Measurements from ENCODE around the gene TMTC4.

Gene TMTC4

DNA sequence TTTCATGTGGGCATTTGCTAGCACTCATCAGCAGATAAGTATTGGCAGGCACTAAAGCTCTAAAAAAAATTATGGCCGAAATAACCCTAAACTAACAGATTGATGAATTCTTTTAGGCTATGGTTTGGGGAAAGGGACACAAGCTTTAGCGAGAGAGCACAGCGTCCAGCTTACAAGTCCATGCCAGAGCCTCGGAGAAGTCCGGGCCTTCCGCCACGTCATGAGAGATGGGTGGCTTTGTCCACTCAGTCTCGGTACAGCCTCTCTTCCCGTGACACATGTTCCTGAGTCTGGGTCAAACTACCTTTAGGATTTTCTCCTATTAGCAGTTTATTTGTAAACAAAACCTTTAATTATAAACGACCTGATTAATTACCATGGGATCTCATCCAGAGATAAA, 27.7 kb downstream of the TMTC4 start:
- H3K27me3 ChIP-seq (ENCODE audit: control insufficient read depth in 1 of 2, insufficient read depth in 2 of 2, low read length in 2 of 2): no peaks in the 10 kb centered on the region
- no peak overlapping the region for H3K27ac ChIP-seq (ENCODE audit: low read length)
- H3K9ac ChIP-seq (ENCODE audit: low read length in 2 of 2): no peak overlapping the region
- H3K4me1 ChIP-seq (ENCODE audit: control insufficient read depth, insufficient read depth, low read length): peaks cover 2% of the 10 kb centered on the region
- peaks cover 5 to 10% of the 10 kb centered on the region in 2 donors for H3K36me3 ChIP-seq (ENCODE audit: control insufficient read depth in 2 of 2, insufficient read depth in 2 of 2, low read length in 2 of 2)
- no peaks in the 10 kb centered on the region for H3K9me3 ChIP-seq (ENCODE audit: control insufficient read depth in 2 of 2, low read length in 2 of 2)
- H3K4me3 ChIP-seq (ENCODE audit: low read length in 2 of 2): no peak overlapping the region

DNA sequence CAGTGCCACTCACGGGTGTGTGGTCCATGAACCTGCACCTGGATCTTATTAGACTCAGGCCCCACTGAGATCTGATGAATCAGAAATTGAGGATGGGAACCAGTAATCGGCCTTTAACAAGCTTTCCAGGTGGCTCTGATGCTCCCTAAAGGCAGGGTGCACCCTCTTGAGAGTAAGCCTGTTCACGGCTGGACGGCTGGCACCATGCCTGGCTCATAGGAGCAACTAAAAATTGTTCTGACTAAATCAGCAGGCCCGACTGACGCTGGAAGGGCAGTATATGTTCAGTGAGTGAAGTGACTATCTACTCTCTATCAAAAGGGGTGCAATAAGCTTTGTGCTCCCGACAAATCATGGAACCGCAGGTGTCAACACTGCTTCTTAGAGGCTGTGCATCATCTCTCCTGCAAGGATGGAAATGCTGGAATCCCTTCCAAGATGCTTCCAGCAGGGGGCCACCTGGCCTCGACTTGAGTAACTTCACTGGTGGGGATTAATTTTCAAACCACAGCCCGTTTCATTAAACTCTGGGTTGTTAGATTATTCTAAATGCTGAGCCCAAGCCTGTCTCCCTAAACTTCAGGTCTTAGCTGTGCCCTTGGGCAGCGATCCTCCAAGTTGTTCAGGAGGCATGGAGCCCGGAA, 28.4 kb downstream of the TMTC4 start:
- Histone ChIP-seq H3K36me3 (ENCODE audit: control insufficient read depth in 2 of 2, insufficient read depth in 2 of 2, low read length in 2 of 2) (peaks cover 5 to 12% of the 10 kb centered on the region in 2 donors), H3K27ac (ENCODE audit: low read length) (no peak overlapping the region), H3K27me3 (ENCODE audit: control insufficient read depth in 1 of 2, insufficient read depth in 2 of 2, low read length in 2 of 2) (no peaks in the 10 kb centered on the region), H3K4me3 (ENCODE audit: low read length in 2 of 2) (no peak overlapping the region), H3K9me3 (ENCODE audit: control insufficient read depth in 2 of 2, low read length in 2 of 2) (no peaks in the 10 kb centered on the region), H3K4me1 (ENCODE audit: control insufficient read depth, insufficient read depth, low read length) (peaks cover 2% of the 10 kb centered on the region), H3K9ac (ENCODE audit: low read length in 2 of 2) (no peak overlapping the region)

DNA sequence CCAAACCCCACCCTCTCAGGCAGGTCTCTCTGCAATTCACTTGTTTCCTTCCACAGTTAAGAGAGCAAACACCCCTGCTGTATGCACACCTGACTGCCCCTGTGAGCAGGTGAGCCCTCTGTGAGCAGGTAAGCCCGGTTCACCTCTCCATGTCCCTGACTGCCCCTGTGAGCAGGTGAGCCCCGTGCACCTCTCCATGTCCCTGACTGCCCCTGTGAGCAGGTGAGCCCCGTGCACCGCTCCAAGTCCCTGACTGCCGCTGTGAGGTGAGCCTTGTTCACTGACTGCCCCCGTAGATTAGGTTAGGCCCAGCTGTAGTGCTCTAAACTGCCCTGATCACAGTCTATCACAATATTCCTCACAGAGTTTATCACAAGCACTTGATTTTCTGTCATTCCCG, 29.2 kb downstream of the TMTC4 start:
- H3K9ac ChIP-seq (ENCODE audit: low read length in 2 of 2): no peak overlapping the region
- no peak overlapping the region for H3K27ac ChIP-seq (ENCODE audit: low read length)
- H3K36me3 ChIP-seq (ENCODE audit: control insufficient read depth in 2 of 2, insufficient read depth in 2 of 2, low read length in 2 of 2): peaks cover 5 to 11% of the 10 kb centered on the region in 2 donors
- H3K9me3 ChIP-seq (ENCODE audit: control insufficient read depth in 2 of 2, low read length in 2 of 2): no peaks in the 10 kb centered on the region
- H3K4me3 ChIP-seq (ENCODE audit: low read length in 2 of 2): no peak overlapping the region
- H3K4me1 ChIP-seq (ENCODE audit: control insufficient read depth, insufficient read depth, low read length): peaks cover 2% of the 10 kb centered on the region
- H3K27me3 ChIP-seq (ENCODE audit: control insufficient read depth in 1 of 2, insufficient read depth in 2 of 2, low read length in 2 of 2): no peaks in the 10 kb centered on the region

DNA sequence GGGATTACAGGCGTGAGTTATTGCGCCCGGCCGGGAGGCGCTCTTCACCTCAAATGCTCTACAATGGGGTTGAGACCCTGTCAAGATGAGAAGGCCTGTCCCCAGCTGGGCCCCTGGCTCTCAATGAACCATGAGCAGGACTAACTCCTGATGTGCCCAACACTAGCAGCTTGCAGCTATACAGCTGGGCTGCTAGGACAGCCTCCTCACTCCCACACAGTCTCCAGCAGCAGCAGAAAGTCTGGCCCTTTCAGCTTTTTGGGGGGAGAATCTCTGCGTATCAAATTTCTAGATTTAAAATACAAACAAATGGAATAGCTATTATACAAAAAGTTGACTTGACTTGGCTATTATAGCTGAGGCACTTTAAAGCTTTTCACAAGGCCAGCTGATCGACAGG, 30.2 kb downstream of the TMTC4 start:
- Histone ChIP-seq H3K36me3 (ENCODE audit: control insufficient read depth in 2 of 2, insufficient read depth in 2 of 2, low read length in 2 of 2) (peaks cover 5 to 9% of the 10 kb centered on the region in 2 donors), H3K27me3 (ENCODE audit: control insufficient read depth in 1 of 2, insufficient read depth in 2 of 2, low read length in 2 of 2) (no peaks in the 10 kb centered on the region), H3K4me1 (ENCODE audit: control insufficient read depth, insufficient read depth, low read length) (peaks cover 2% of the 10 kb centered on the region), H3K9ac (ENCODE audit: low read length in 2 of 2) (no peak overlapping the region), H3K27ac (ENCODE audit: low read length) (no peak overlapping the region), H3K4me3 (ENCODE audit: low read length in 2 of 2) (no peak overlapping the region), H3K9me3 (ENCODE audit: control insufficient read depth in 2 of 2, low read length in 2 of 2) (no peaks in the 10 kb centered on the region)

DNA sequence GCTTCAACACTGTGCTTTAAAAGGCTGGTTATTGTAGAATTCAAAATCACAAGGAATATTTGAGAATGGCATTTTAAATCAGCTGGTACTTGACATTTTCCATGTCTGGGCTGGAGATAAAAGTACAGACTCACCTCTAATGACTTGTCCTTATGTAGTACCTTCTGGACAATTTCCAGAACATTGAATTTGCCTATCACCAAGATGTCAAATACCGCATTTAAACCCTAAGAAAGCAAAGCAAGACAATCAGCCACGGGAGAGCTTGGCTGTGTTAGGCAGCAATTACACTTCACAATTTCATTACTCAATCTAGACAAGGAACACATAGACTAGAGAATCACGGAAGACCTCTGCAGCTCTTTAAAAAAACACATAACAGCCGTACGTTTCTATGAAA, 36.8 kb downstream of the TMTC4 start:
- H3K27ac ChIP-seq (ENCODE audit: low read length): no peak overlapping the region
- H3K4me1 ChIP-seq (ENCODE audit: control insufficient read depth, insufficient read depth, low read length): peaks cover 4% of the 10 kb centered on the region
- no peak overlapping the region for H3K9ac ChIP-seq (ENCODE audit: low read length in 2 of 2)
- no peak overlapping the region for H3K4me3 ChIP-seq (ENCODE audit: low read length in 2 of 2)
- H3K9me3 ChIP-seq (ENCODE audit: control insufficient read depth in 2 of 2, low read length in 2 of 2): no peaks in the 10 kb centered on the region
- peaks cover 11 to 24% of the 10 kb centered on the region in 2 donors for H3K36me3 ChIP-seq (ENCODE audit: control insufficient read depth in 2 of 2, insufficient read depth in 2 of 2, low read length in 2 of 2)
- no peaks in the 10 kb centered on the region for H3K27me3 ChIP-seq (ENCODE audit: control insufficient read depth in 1 of 2, insufficient read depth in 2 of 2, low read length in 2 of 2)

DNA sequence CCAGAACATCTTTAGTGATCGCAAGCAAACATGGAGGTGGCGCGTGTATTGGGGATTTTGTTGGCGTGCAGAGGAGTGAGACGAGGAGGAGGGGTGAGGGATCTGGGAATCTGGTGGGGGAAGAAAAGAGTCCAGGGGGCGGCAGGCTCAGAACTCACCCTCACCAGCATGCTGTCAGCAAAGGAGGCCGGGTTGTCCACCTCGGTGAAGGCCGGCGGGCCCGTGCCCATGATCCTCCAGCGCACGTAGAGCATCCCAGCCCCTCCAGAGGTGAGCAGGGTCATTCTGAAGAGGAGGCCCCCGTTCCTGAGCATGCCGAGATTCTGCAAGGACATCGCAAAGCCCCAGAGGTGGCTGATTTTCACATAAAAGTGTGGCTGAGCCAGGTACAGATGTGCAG, 37.2 kb downstream of the TMTC4 start:
- Histone ChIP-seq H3K27ac (ENCODE audit: low read length) (no peak overlapping the region), H3K4me3 (ENCODE audit: low read length in 2 of 2) (no peak overlapping the region), H3K27me3 (ENCODE audit: control insufficient read depth in 1 of 2, insufficient read depth in 2 of 2, low read length in 2 of 2) (no peaks in the 10 kb centered on the region), H3K36me3 (ENCODE audit: control insufficient read depth in 2 of 2, insufficient read depth in 2 of 2, low read length in 2 of 2) (peaks cover 11 to 24% of the 10 kb centered on the region in 2 donors), H3K9ac (ENCODE audit: low read length in 2 of 2) (no peak overlapping the region), H3K9me3 (ENCODE audit: control insufficient read depth in 2 of 2, low read length in 2 of 2) (no peaks in the 10 kb centered on the region), H3K4me1 (ENCODE audit: control insufficient read depth, insufficient read depth, low read length) (peaks cover 4% of the 10 kb centered on the region)

DNA sequence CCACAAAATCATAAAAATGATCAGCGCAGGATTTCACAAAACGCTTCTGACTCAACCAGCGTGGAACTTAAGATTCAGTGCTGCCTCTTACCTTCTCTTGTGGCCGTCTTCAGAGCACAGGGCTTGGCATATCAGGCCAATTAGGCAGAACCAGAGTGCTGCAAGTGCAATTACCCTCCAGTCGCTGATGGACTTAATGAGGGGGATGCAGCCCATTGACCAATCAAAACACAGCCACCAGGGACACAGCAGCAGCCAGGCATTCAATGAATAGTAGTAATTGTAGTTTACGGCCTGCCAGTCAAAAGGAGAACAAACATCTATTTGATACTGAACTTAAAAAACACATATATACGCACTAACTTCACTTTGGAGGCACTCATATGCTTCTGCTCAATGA, 38.2 kb downstream of the TMTC4 start:
- Histone ChIP-seq H3K4me1 (ENCODE audit: control insufficient read depth, insufficient read depth, low read length) (peaks cover 4% of the 10 kb centered on the region), H3K9me3 (ENCODE audit: control insufficient read depth in 2 of 2, low read length in 2 of 2) (no peaks in the 10 kb centered on the region), H3K27me3 (ENCODE audit: control insufficient read depth in 1 of 2, insufficient read depth in 2 of 2, low read length in 2 of 2) (no peaks in the 10 kb centered on the region), H3K4me3 (ENCODE audit: low read length in 2 of 2) (no peak overlapping the region), H3K27ac (ENCODE audit: low read length) (no peak overlapping the region), H3K9ac (ENCODE audit: low read length in 2 of 2) (no peak overlapping the region), H3K36me3 (ENCODE audit: control insufficient read depth in 2 of 2, insufficient read depth in 2 of 2, low read length in 2 of 2) (peaks cover 11 to 22% of the 10 kb centered on the region in 2 donors)

DNA sequence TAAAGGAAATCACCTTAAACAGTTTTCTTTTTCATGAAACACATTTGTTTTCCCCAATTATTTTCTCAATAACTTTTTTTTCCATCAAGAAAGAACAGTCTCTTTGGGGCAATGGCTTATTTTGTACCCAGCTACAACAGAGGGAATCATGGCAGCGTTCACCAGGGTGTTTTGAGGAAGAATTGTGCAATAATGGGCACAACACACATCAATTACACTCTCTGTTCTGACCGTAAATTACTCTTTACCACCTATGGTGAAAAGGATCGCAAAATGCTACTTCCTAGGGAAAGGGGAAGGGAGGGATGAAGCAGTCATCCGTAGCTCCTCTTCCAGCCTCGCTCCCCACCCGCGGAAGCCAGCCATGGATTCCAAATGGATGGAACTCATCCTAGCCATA, 38.6 kb downstream of the TMTC4 start:
- H3K9ac ChIP-seq (ENCODE audit: low read length in 2 of 2): no peak overlapping the region
- no peaks in the 10 kb centered on the region for H3K9me3 ChIP-seq (ENCODE audit: control insufficient read depth in 2 of 2, low read length in 2 of 2)
- H3K27me3 ChIP-seq (ENCODE audit: control insufficient read depth in 1 of 2, insufficient read depth in 2 of 2, low read length in 2 of 2): no peaks in the 10 kb centered on the region
- H3K4me3 ChIP-seq (ENCODE audit: low read length in 2 of 2): no peak overlapping the region
- H3K4me1 ChIP-seq (ENCODE audit: control insufficient read depth, insufficient read depth, low read length): peaks cover 4% of the 10 kb centered on the region
- H3K36me3 ChIP-seq (ENCODE audit: control insufficient read depth in 2 of 2, insufficient read depth in 2 of 2, low read length in 2 of 2): peaks cover 11 to 22% of the 10 kb centered on the region in 2 donors
- no peak overlapping the region for H3K27ac ChIP-seq (ENCODE audit: low read length)

DNA sequence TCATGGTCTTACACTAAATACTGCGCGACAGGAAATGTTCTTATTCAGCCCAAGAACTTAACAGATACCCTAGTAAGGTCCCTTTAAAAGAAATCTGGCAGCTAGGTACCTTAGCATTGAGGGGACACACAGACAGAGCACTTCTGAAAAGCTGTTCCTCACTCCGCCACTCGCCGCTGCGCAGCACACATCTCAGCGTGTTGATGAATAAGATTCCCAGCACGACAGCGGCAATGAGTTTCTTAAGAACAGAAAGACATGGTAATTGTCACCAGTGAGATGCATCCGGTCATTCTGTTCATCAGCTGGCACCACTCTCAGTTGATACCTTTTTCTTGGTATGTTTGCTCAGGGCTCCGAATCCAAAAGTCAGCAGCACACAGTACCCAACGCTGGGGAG, 39.9 kb downstream of the TMTC4 start:
- Histone ChIP-seq H3K9me3 (ENCODE audit: control insufficient read depth in 2 of 2, low read length in 2 of 2) (no peaks in the 10 kb centered on the region), H3K36me3 (ENCODE audit: control insufficient read depth in 2 of 2, insufficient read depth in 2 of 2, low read length in 2 of 2) (peaks cover 11 to 22% of the 10 kb centered on the region in 2 donors), H3K27ac (ENCODE audit: low read length) (no peak overlapping the region), H3K4me3 (ENCODE audit: low read length in 2 of 2) (no peak overlapping the region), H3K9ac (ENCODE audit: low read length in 2 of 2) (no peak overlapping the region), H3K27me3 (ENCODE audit: control insufficient read depth in 1 of 2, insufficient read depth in 2 of 2, low read length in 2 of 2) (no peaks in the 10 kb centered on the region), H3K4me1 (ENCODE audit: control insufficient read depth, insufficient read depth, low read length) (peaks cover 4% of the 10 kb centered on the region)

DNA sequence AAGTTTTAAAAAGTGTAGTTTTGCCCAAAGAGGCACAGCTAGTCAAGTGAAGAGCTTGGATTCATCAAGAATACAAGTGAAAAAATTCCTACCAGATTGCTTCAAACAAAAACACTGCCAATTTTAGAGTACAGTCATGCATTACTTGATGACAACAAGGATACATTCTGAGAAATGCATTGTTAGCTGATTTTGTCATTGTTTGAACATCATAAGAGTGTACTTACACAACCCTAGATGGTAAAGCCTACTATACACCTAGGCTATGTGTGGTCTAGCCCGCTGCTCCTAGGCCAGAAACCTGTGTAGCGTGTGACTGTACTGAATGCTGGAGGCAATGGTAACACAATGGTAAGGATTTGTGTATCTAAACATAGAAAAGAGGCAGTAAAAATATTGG, 41.1 kb downstream of the TMTC4 start:
- peaks cover 15 to 21% of the 10 kb centered on the region in 2 donors for H3K36me3 ChIP-seq (ENCODE audit: control insufficient read depth in 2 of 2, insufficient read depth in 2 of 2, low read length in 2 of 2)

DNA sequence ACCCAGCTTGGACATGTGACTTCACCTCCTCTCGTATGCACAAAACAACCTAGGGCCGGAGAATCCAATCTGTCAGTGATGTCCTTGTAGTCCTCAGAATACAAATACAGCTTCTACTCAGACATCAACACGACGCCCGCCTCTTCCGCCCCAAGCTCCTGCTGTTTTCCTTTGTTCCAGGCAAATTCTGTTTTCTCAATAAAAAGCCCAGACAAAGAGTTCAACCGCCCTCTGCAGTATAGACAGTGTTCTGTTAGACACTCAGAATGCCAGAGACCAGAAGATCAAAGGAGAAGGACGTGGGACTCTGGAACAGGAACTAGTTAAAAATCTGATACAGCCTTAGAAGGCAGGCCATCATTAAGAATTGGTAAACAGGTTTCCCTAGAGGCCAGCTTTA, 44.0 kb downstream of the TMTC4 start:
- Histone ChIP-seq H3K36me3 (ENCODE audit: control insufficient read depth in 2 of 2, insufficient read depth in 2 of 2, low read length in 2 of 2) (peaks cover 13 to 19% of the 10 kb centered on the region in 2 donors), H3K4me1 (ENCODE audit: control insufficient read depth, insufficient read depth, low read length) (peaks cover 4% of the 10 kb centered on the region), H3K4me3 (ENCODE audit: low read length in 2 of 2) (no peak overlapping the region), H3K27me3 (ENCODE audit: control insufficient read depth in 1 of 2, insufficient read depth in 2 of 2, low read length in 2 of 2) (no peaks in the 10 kb centered on the region), H3K9ac (ENCODE audit: low read length in 2 of 2) (no peak overlapping the region), H3K9me3 (ENCODE audit: control insufficient read depth in 2 of 2, low read length in 2 of 2) (no peaks in the 10 kb centered on the region), H3K27ac (ENCODE audit: low read length) (no peak overlapping the region)

More for the DNA sequence above, 41.1 kb downstream of the TMTC4 start:
- Histone ChIP-seq H3K4me3 (ENCODE audit: low read length in 2 of 2) (no peak overlapping the region), H3K9ac (ENCODE audit: low read length in 2 of 2) (peak overlapping the region in 1 of 2 donors; percentile 21), H3K4me1 (ENCODE audit: control insufficient read depth, insufficient read depth, low read length) (peaks cover 4% of the 10 kb centered on the region), H3K9me3 (ENCODE audit: control insufficient read depth in 2 of 2, low read length in 2 of 2) (no peaks in the 10 kb centered on the region), H3K27ac (ENCODE audit: low read length) (peak overlapping the region; percentile 49), H3K27me3 (ENCODE audit: control insufficient read depth in 1 of 2, insufficient read depth in 2 of 2, low read length in 2 of 2) (no peaks in the 10 kb centered on the region)

Data from stomach smooth muscle (tissue), 2 donors.